Calu3 (cell line): ENCODE results near the gene UBN1. TPM values are rescaled to one million over a fixed set of nuclear protein-coding genes. Genes with fewer than 3 reads are reported as not detected.

Experiments used
- BruUV-seq: library from RNA; stranded (reverse); fragments of 400-500 nt; replicated peaks from 2 replicates; lab custom pipeline; 2021; lab: Mats Ljungman, UMichigan
- CTCF ChIA-PET: fragments of 300-600 bp; sonication (Branson Sonifier 250); formaldehyde crosslinking; loops from one replicate; lab custom pipeline; 2022; ENCODE audit warnings: antibody characterized with exemption; lab: Charles Lee
- DNase-seq: peaks from one replicate; pipeline ENCODE4 v3.0.0; 2022
- H3K27ac Mint-ChIP-seq: one replicate; pipeline ENCODE4 v1.8.0; 2022; ENCODE audit warnings: mixed read lengths; ENCODE audit not compliant: unreplicated experiment
- H3K27me3 Mint-ChIP-seq: one replicate; pipeline ENCODE4 v1.8.0; 2022; ENCODE audit warnings: mixed read lengths; ENCODE audit not compliant: unreplicated experiment
- H3K36me3 Mint-ChIP-seq: one replicate; pipeline ENCODE4 v1.8.0; 2022; ENCODE audit warnings: mild to moderate bottlenecking, moderate library complexity, mixed read lengths; ENCODE audit not compliant: insufficient read depth, unreplicated experiment
- H3K4me1 Mint-ChIP-seq: one replicate; pipeline ENCODE4 v1.8.0; 2022; ENCODE audit warnings: mild to moderate bottlenecking, low read depth, mixed read lengths; ENCODE audit not compliant: unreplicated experiment
- H3K4me3 Mint-ChIP-seq: one replicate; pipeline ENCODE4 v1.8.0; 2022; ENCODE audit warnings: mild to moderate bottlenecking, low read depth, moderate library complexity, mixed read lengths; ENCODE audit not compliant: unreplicated experiment
- H3K9me3 Mint-ChIP-seq: one replicate; pipeline ENCODE4 v1.8.0; 2022; ENCODE audit warnings: low read depth, mixed read lengths; ENCODE audit not compliant: unreplicated experiment
- CTCF ChIP-seq: fragments of 200-600 bp; IDR thresholded peaks from one replicate; pipeline ENCODE4 v1.8.0; 2022; ENCODE audit warnings: antibody characterized with exemption; ENCODE audit not compliant: unreplicated experiment
- intact Hi-C: fragments of 100-400 bp; cut with micrococcal nuclease; formaldehyde crosslinking; loops from one replicate; pipeline ENCODE4 v1.10.0; 2022; ENCODE audit not compliant: unreplicated experiment
- total RNA-seq: library from RNA; stranded (reverse); gene quantifications from 2 replicates; pipeline ENCODE4 v1.2.3, GENCODE V29; 2022

UBN1 gene
- total RNA-seq, 1 experiment from 2014 or later = 50.5 TPM

GRCh38 chr16:4890686-4891085, 43.4 kb downstream of the UBN1 start:
- intact Hi-C loops = no loop called here
- no peak for DNase-seq
- no TSS peak for BruUV-seq
- peaks cover 88% of the 10 kb centered on the region for H3K36me3 Mint-ChIP-seq
- H3K4me3 Mint-ChIP-seq = no peak overlapping the region
- no peaks in the 10 kb centered on the region for H3K27me3 Mint-ChIP-seq
- H3K27ac Mint-ChIP-seq = no peak overlapping the region
- TF ChIP-seq CTCF = no peak
- H3K9me3 Mint-ChIP-seq = no peaks in the 10 kb centered on the region
- no peaks in the 10 kb centered on the region for H3K4me1 Mint-ChIP-seq
- CTCF ChIA-PET = interaction anchor here (0.7 kb wide), 1 partner anchor 16 kb away, joined by 5 read pairs; no protein-coding TSS in a partner anchor

- Mint-ChIP-seq H3K4me3 (no peak overlapping the region), H3K36me3 (peaks cover 87% of the 10 kb centered on the region), H3K4me1 (no peaks in the 10 kb centered on the region), H3K27me3 (no peaks in the 10 kb centered on the region), H3K27ac (no peak overlapping the region), H3K9me3 (no peaks in the 10 kb centered on the region)
- intact Hi-C loops = no loop called here
- no peak for TF ChIP-seq CTCF
- BruUV-seq = TSS peak; percentile 10
- DNase-seq = no peak
- CTCF ChIA-PET = interaction anchor here (0.7 kb wide), 1 partner anchor 15 kb away, joined by 5 read pairs; no protein-coding TSS in a partner anchor
These were observed 44.0 kb downstream of the UBN1 start for GRCh38 chr16:4891097-4891885.

- H3K4me3 Mint-ChIP-seq = no peak overlapping the region
- H3K27me3 Mint-ChIP-seq = no peaks in the 10 kb centered on the region
- TF ChIP-seq CTCF = no peak
- no peak for DNase-seq
- H3K36me3 Mint-ChIP-seq = peaks cover 87% of the 10 kb centered on the region
- BruUV-seq = no TSS peak
- CTCF ChIA-PET = no interaction called here
- intact Hi-C loops = no loop called here
- no peaks in the 10 kb centered on the region for H3K4me1 Mint-ChIP-seq
- no peak overlapping the region for H3K27ac Mint-ChIP-seq
- H3K9me3 Mint-ChIP-seq = no peaks in the 10 kb centered on the region
These were observed 44.6 kb downstream of the UBN1 start for GRCh38 chr16:4891886-4892216.

- no TSS peak for BruUV-seq
- Mint-ChIP-seq H3K4me3 (no peak overlapping the region), H3K27me3 (no peaks in the 10 kb centered on the region), H3K27ac (no peak overlapping the region), H3K9me3 (no peaks in the 10 kb centered on the region), H3K36me3 (peaks cover 86% of the 10 kb centered on the region), H3K4me1 (no peaks in the 10 kb centered on the region)
- no peak for DNase-seq
- intact Hi-C loops = no loop called here
- CTCF ChIA-PET = no interaction called here
- TF ChIP-seq CTCF = no peak
These were observed 45.3 kb downstream of the UBN1 start for GRCh38 chr16:4892361-4893102.
